OCI-LY7 (cell line): ENCODE measurements around the gene AKR7A3. TPM values are rescaled to one million over a fixed set of nuclear protein-coding genes. Genes with fewer than 3 reads are reported as not detected.
A peak's percentile ranks its signal among the peaks of the same experiment; 100 is the strongest.

Source experiments
- BruUV-seq: library from RNA; stranded (reverse); fragments of 400-500 nt; replicated peaks from 2 replicates; lab custom pipeline; 2021; lab: Mats Ljungman, UMichigan
- CTCF ChIA-PET: fragments of 300-600 bp; sonication (Branson Sonifier 250); formaldehyde crosslinking; loops from one replicate; lab custom pipeline; 2022; ENCODE audit warnings: antibody characterized with exemption; ENCODE audit not compliant: unreplicated experiment; lab: Charles Lee
- POLR2A ChIA-PET: fragments of 300-600 bp; sonication (Branson Sonifier 250); formaldehyde crosslinking; loops from one replicate; lab custom pipeline; 2022; ENCODE audit warnings: antibody characterized with exemption; lab: Charles Lee
- DNase-seq: peaks from one replicate; pipeline ENCODE4 v3.0.0-alpha.2; 2015; ENCODE audit warnings: low spot score
- H2AFZ ChIP-seq: fragments of 200-600 bp; sonication (generic), shearing (Covaris generic); 2 replicates; pipeline ENCODE4 v1.6.1; 2014; ENCODE audit warnings: mild to moderate bottlenecking, antibody characterized with exemption, low read length, moderate library complexity
- H3K27ac ChIP-seq: fragments of 200-600 bp; sonication (generic); 2 replicates; pipeline ENCODE4 v1.5.1; 2014; ENCODE audit warnings: mixed run types, low read depth, mild to moderate bottlenecking, moderate library complexity, low read length, inconsistent platforms; ENCODE audit not compliant: poor library complexity, severe bottlenecking
- H3K36me3 ChIP-seq: fragments of 200-600 bp; sonication (generic); 2 replicates; pipeline ENCODE4 v1.6.1; 2014; ENCODE audit warnings: mild to moderate bottlenecking, antibody characterized with exemption, low read length, moderate library complexity, mixed read lengths; ENCODE audit not compliant: insufficient read depth
- H3K4me1 ChIP-seq: fragments of 200-600 bp; sonication (generic); 2 replicates; pipeline ENCODE4 v1.5.1; 2014; ENCODE audit warnings: mild to moderate bottlenecking, low read length; ENCODE audit not compliant: insufficient read depth, poor library complexity, severe bottlenecking
- H3K4me2 ChIP-seq: fragments of 200-600 bp; sonication (generic); 2 replicates; pipeline ENCODE4 v1.6.1; 2014; ENCODE audit warnings: mild to moderate bottlenecking, low read length
- H3K4me3 ChIP-seq: fragments of 200-600 bp; sonication (generic); 2 replicates; pipeline ENCODE4 v1.5.1; 2014; ENCODE audit warnings: mild to moderate bottlenecking, low read depth, low read length; ENCODE audit not compliant: poor library complexity, severe bottlenecking
- H3K79me2 ChIP-seq: fragments of 200-600 bp; sonication (generic); 2 replicates; pipeline ENCODE4 v1.6.1; 2016; ENCODE audit warnings: low read depth, mild to moderate bottlenecking, low read length, moderate library complexity, mixed read lengths; ENCODE audit not compliant: insufficient read depth
- H3K9me2 ChIP-seq: fragments of 200-600 bp; sonication (generic); 2 replicates; pipeline ENCODE4 v1.6.1; 2016; ENCODE audit warnings: mild to moderate bottlenecking, low read length, mixed read lengths; ENCODE audit not compliant: insufficient read depth
- H3K9me3 ChIP-seq: fragments of 200-600 bp; sonication (generic); 2 replicates; pipeline ENCODE4 v1.6.1; 2014; ENCODE audit warnings: mild to moderate bottlenecking, mixed run types, low read length, mixed read lengths
- H4K20me1 ChIP-seq: fragments of 200-600 bp; sonication (generic); 2 replicates; pipeline ENCODE4 v1.6.1; 2014; ENCODE audit warnings: mild to moderate bottlenecking, antibody characterized with exemption, low read length, moderate library complexity, mixed read lengths; ENCODE audit not compliant: insufficient read depth
- CTCF ChIP-seq: fragments of 200-600 bp; sonication (generic); conservative IDR thresholded peaks from 2 replicates; pipeline ENCODE4 v1.5.1; 2014; ENCODE audit warnings: mild to moderate bottlenecking, antibody characterized with exemption, low read length, moderate library complexity, mixed read lengths
- EZH2phosphoT487 ChIP-seq: fragments of 200-600 bp; sonication (generic); IDR thresholded peaks from 2 replicates; pipeline ENCODE4 v1.6.1; 2018; ENCODE audit warnings: low read depth, borderline replicate concordance, mild to moderate bottlenecking, mixed run types, antibody characterized with exemption, low read length, moderate library complexity, mixed read lengths
- intact Hi-C: fragments of 100-400 bp; cut with micrococcal nuclease; formaldehyde crosslinking; loops from one replicate; pipeline ENCODE4 v1.10.0; 2022; ENCODE audit not compliant: unreplicated experiment
- total RNA-seq, 2 experiments: library from RNA; depleted of rRNA in 1 of 2; stranded (reverse); fragments of >200 nt in 1 of 2; shearing (Covaris generic) in 1 of 2; gene quantifications; 2 replicates each; pipeline ENCODE4 v1.2.3, GENCODE V29; 2014 to 2022

The AKR7A3 gene
- total RNA-seq, 2 experiments from 2014 or later = 1.2 to 2.6 TPM

- Histone ChIP-seq H3K4me1 (peaks cover 32% of the 10 kb centered on the region), H3K36me3 (peaks cover 73% of the 10 kb centered on the region), H3K4me2 (peak overlapping the region; percentile 93), H3K79me2 (peaks cover 64% of the 10 kb centered on the region), H4K20me1 (peaks cover 23% of the 10 kb centered on the region), H3K27ac (no peak overlapping the region), H2AFZ (no peak overlapping the region), H3K4me3 (no peak overlapping the region), H3K9me3 (no peaks in the 10 kb centered on the region), H3K9me2 (no peaks in the 10 kb centered on the region)
- intact Hi-C loops = loop anchor here (10.0 kb wide), 1 partner anchor 400 kb away; no protein-coding TSS in a partner anchor
- DNase-seq = no peak
- CTCF ChIA-PET = no interaction called here
- POLR2A ChIA-PET = interaction anchor here (0.6 kb wide), 1 partner anchor 9 kb away, joined by 5 read pairs; no protein-coding TSS in a partner anchor
- BruUV-seq = no TSS peak
- no peak for TF ChIP-seq EZH2phosphoT487
- TF ChIP-seq CTCF = no peak
Measured at GRCh38 chr1:19254416-19254815, 34.2 kb downstream of the AKR7A3 start.

DNA sequence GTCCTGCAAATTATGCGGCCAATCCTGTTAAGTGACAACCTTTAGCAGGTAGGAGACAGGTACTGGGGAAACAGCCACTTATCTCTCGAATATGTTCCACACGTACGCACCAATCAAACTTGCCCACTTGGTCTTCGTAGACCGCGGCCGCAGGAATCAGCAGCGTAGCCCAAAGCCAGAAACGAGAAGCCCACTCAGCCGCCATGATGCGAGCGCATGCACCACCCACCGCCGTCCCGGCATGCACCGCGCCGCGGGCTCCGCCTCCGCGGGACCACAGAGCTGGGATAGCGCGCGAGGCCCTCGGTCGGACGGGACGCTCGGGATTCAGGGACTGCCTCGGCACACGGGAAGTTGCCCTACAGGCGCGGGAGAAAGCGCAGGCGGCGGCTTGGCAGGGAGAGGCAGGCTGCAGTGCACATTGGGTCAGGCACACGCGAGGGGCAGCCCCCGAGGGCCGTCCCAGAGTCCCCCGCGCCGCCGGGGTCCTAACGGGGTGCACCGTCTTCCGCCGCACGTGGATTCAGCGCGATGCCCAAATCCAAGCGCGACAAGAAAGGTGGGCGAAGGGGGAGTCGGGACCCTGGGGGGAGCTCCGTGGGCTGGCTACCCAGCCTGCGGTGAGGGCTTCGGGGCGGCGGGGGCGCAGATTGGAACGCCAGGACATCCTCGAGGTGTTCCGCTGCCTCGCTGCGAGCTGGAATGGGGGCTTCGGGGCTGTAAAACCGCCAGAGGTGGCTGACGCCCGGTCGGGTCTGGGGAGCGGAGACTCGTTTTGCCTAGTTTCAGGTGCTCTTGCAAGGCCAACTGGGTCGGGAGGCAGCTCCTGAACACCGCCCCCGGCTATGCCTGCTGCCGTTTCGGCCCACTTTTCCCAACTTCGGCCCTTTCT is 37.0 kb downstream of the AKR7A3 start, which contains the start of the genes EMC1 and MRTO4:
EMC1 (minus strand) TSS at position 220 of the 892 bp plus-strand sequence; CDS start at position 205, 15 bp downstream.
MRTO4 (plus strand) TSS at position 501 of the 892 bp plus-strand sequence; CDS start at position 532, 31 bp downstream.
- Histone ChIP-seq H3K4me2 (peak within 1 kb of the TSS; percentile 93), H3K9me3 (no peaks in the 10 kb centered on the region), H3K27ac (peak within 1 kb of the TSS; percentile 72), H3K36me3 (peaks cover 64% of the 10 kb centered on the region), H4K20me1 (peaks cover 25% of the 10 kb centered on the region), H3K4me3 (peak within 1 kb of the TSS; percentile 99), H3K4me1 (peaks cover 35% of the 10 kb centered on the region), H3K79me2 (peaks cover 93% of the 10 kb centered on the region), H3K9me2 (no peaks in the 10 kb centered on the region), H2AFZ (peak within 1 kb of the TSS; percentile 55)
- TF ChIP-seq CTCF = no peak
- no peak for TF ChIP-seq EZH2phosphoT487
- BruUV-seq = TSS peak; percentile 77
- intact Hi-C loops = loop anchor here (1.0 to 10.0 kb wide), 3 partner anchors 41 to 403 kb away; partner anchors contain the start of gene UBR4
- POLR2A ChIA-PET = interaction anchor here (1.0 to 1.3 kb wide), 2 partner anchors 12 to 42 kb away, joined by 3 to 6 read pairs; no protein-coding TSS in a partner anchor
- CTCF ChIA-PET = interaction anchor here (0.6 kb wide), 1 partner anchor 12 kb away, joined by 3 read pairs; no protein-coding TSS in a partner anchor
- peak; percentile 88 for DNase-seq
